ENCODE data around the gene LRRK2.

DNA sequence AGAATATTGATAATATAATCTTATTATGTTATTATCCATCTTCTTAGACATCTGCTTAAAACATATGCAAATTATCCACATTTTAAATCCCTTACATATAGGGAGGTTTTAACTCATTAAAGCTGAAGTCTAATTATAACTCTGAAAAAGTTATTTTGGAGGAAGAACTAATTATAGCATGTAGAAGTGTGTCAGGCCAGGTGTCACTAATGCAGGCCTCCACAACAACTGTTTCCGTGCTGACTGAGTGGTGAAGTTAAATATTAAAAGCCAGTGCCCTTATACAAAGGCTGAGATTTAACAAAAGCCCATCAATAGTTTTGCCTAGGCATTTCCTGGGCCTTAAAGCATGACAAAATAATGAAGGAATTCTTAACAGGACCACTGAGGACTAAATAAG is 157.4 kb downstream of the LRRK2 start:
- TF ChIP-seq ARNT (IDR thresholded peaks at IDR 0.05) (no peak), FOXM1 (IDR thresholded peaks at IDR 0.05; ENCODE audit: borderline replicate concordance) (no peak), FOXK2 (IDR thresholded peaks at IDR 0.05) (no peak)

Data from HEK293T (cell line).